Stomach (tissue), 4 donors: ENCODE data around the gene ADAM29.

Source experiments
- EP300 ChIP-seq: sonication (generic); formaldehyde crosslinking; IDR thresholded peaks from one replicate; pipeline ENCODE4 v1.6.1; 2017; ENCODE audit warnings: antibody characterized with exemption
- POLR2A ChIP-seq, 4 donors: fragments of 450-650 bp; IDR thresholded peaks; one replicate each; pipeline ENCODE4 v1.6.1; 2016; ENCODE audit warnings: antibody characterized with exemption in 4 of 4, control low read depth in 2 of 4, mild to moderate bottlenecking in 1 of 4, moderate library complexity in 1 of 4
- POLR2AphosphoS5 ChIP-seq, 3 donors: sonication (generic); formaldehyde crosslinking; IDR thresholded peaks; one replicate each; pipeline ENCODE4 v1.6.1; 2016; ENCODE audit warnings: antibody characterized with exemption in 3 of 3
- TF ChIP-seq, protein P1 (sequence below), 7 experiments: fragments of 450-650 bp in 4 of 7; fragments of 200-600 bp in 3 of 7; sonication (generic) in 3 of 7; IDR thresholded peaks; one replicate each; pipeline ENCODE4 v1.5.1; 2016 to 2019; ENCODE audit warnings: antibody characterized with exemption in 7 of 7, control low read depth in 2 of 7, mild to moderate bottlenecking in 1 of 7

DNA sequence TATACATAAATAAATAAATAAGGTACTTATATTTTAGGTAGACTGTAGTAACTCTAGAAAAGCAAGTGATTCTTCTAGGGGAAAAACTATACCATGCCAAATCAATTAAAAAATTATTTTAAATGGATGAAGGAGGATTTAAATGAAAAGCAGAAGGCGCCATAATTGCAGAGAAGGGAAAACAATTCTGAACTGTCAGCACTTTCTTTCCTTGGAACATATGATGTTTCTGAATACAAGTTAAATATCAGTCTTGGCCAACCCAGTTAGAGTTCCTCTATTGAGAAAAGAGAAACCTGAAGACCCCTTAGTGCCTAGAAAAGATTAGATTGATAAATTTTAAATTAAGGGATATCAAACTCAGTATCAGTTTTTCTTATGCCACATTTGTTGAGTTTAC is 75.8 kb downstream of the ADAM29 start:
- TF ChIP-seq POLR2AphosphoS5 (IDR thresholded peaks at IDR 0.05): no peak
- TF ChIP-seq POLR2A (IDR thresholded peaks at IDR 0.05): no peak
- TF ChIP-seq EP300: no peak
- TF ChIP-seq, protein P1, sequence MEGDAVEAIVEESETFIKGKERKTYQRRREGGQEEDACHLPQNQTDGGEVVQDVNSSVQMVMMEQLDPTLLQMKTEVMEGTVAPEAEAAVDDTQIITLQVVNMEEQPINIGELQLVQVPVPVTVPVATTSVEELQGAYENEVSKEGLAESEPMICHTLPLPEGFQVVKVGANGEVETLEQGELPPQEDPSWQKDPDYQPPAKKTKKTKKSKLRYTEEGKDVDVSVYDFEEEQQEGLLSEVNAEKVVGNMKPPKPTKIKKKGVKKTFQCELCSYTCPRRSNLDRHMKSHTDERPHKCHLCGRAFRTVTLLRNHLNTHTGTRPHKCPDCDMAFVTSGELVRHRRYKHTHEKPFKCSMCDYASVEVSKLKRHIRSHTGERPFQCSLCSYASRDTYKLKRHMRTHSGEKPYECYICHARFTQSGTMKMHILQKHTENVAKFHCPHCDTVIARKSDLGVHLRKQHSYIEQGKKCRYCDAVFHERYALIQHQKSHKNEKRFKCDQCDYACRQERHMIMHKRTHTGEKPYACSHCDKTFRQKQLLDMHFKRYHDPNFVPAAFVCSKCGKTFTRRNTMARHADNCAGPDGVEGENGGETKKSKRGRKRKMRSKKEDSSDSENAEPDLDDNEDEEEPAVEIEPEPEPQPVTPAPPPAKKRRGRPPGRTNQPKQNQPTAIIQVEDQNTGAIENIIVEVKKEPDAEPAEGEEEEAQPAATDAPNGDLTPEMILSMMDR (IDR thresholded peaks at IDR 0.05): no peak
